IMR-90 (cell line): ENCODE data around the gene CSNK1D. TPM values are rescaled to one million over a fixed set of nuclear protein-coding genes. Genes with fewer than 3 reads are reported as not detected.

Experiments
- ATAC-seq: fragments of 200-7000 bp; cut with Tn5 transposase; 2 replicates; pipeline ENCODE4 v1.9.1; 2020; ENCODE audit warnings: low read depth, mild to moderate bottlenecking, moderate library complexity
- BruUV-seq: library from RNA; stranded (reverse); fragments of 400-500 nt; replicated peaks from 2 replicates; lab custom pipeline; 2021; lab: Mats Ljungman, UMichigan
- CTCF ChIA-PET: fragments of 300-600 bp; formaldehyde crosslinking; extraction: SDS; loops from one replicate; lab custom pipeline; 2021; ENCODE audit warnings: antibody characterized with exemption; lab: Yijun Ruan, JAX
- POLR2A ChIA-PET: fragments of 300-600 bp; sonication (Branson Sonifier 250); formaldehyde crosslinking; loops from one replicate; lab custom pipeline; 2022; ENCODE audit warnings: antibody characterized with exemption; ENCODE audit not compliant: unreplicated experiment; lab: Charles Lee
- DNase-seq: peaks from one replicate; pipeline ENCODE4 v3.0.0; 2013
- H2AFZ ChIP-seq: replicated peaks from 2 replicates; pipeline ENCODE3; 2013; ENCODE audit warnings: low read length, mild to moderate bottlenecking; ENCODE audit not compliant: poor library complexity
- H2AK5ac ChIP-seq: 2 replicates; pipeline ENCODE4 v1.6.1; 2013; ENCODE audit warnings: low read depth, low read length, inconsistent platforms
- H2AK9ac ChIP-seq: replicated peaks from 2 replicates; pipeline ENCODE3; 2013; ENCODE audit warnings: mild to moderate bottlenecking, low read depth, low read length, moderate library complexity; ENCODE audit not compliant: poor library complexity
- H2BK120ac ChIP-seq: 2 replicates; pipeline ENCODE4 v1.6.1; 2013; ENCODE audit warnings: low read depth, low read length, inconsistent platforms
- H2BK15ac ChIP-seq: 3 replicates; pipeline ENCODE4 v1.6.1; 2013; ENCODE audit warnings: low read depth, low read length, inconsistent platforms
- H2BK20ac ChIP-seq: 2 replicates; pipeline ENCODE4 v1.6.1; 2013; ENCODE audit warnings: low read depth, mild to moderate bottlenecking, inconsistent platforms, low read length, moderate library complexity
- H2BK5ac ChIP-seq: 2 replicates; pipeline ENCODE4 v1.6.1; 2013; ENCODE audit warnings: mild to moderate bottlenecking, low read depth, low read length, inconsistent platforms; ENCODE audit not compliant: poor library complexity, severe bottlenecking
- H3K14ac ChIP-seq: replicated peaks from 2 replicates; pipeline ENCODE4 v1.6.1; 2013; ENCODE audit warnings: low read depth, low read length, inconsistent platforms
- H3K18ac ChIP-seq: 2 replicates; pipeline ENCODE4 v1.6.1; 2013; ENCODE audit warnings: low read depth, low read length, control low read depth
- H3K23ac ChIP-seq: 2 replicates; pipeline ENCODE4 v1.6.1; 2013; ENCODE audit warnings: low read depth, low read length, inconsistent platforms
- H3K27ac ChIP-seq: 2 replicates; pipeline ENCODE4 v1.5.1; 2013; ENCODE audit warnings: mild to moderate bottlenecking, control low read depth, low read length; ENCODE audit not compliant: insufficient read depth
- H3K27me3 ChIP-seq: 2 replicates; pipeline ENCODE4 v1.6.1; 2013; ENCODE audit warnings: low read length; ENCODE audit not compliant: control insufficient read depth, insufficient read depth
- H3K36me3 ChIP-seq: 2 replicates; pipeline ENCODE4 v1.6.1; 2013; ENCODE audit warnings: low read length, mixed read lengths; ENCODE audit not compliant: control insufficient read depth, insufficient read depth
- H3K4ac ChIP-seq: 2 replicates; pipeline ENCODE4 v1.6.1; 2013; ENCODE audit warnings: low read depth, low read length, inconsistent platforms
- H3K4me1 ChIP-seq: 2 replicates; pipeline ENCODE4 v1.6.1; 2013; ENCODE audit warnings: low read length, mixed read lengths; ENCODE audit not compliant: control insufficient read depth, insufficient read depth
- H3K4me2 ChIP-seq: 2 replicates; pipeline ENCODE4 v1.6.1; 2013; ENCODE audit warnings: low read depth, mild to moderate bottlenecking, control low read depth, low read length, moderate library complexity
- H3K4me3 ChIP-seq: 2 replicates; pipeline ENCODE4 v1.5.1; 2013; ENCODE audit warnings: low read depth, mild to moderate bottlenecking, control low read depth, low read length, moderate library complexity; ENCODE audit not compliant: insufficient read depth
- H3K56ac ChIP-seq: 2 replicates; pipeline ENCODE4 v1.6.1; 2013; ENCODE audit warnings: low read length, inconsistent platforms; ENCODE audit not compliant: insufficient read depth; ENCODE audit errors: extremely low read depth
- H3K79me1 ChIP-seq, 2 experiments: 2 replicates each; pipeline ENCODE4 v1.6.1; 2013; ENCODE audit warnings: low read length in 2 of 2, inconsistent platforms in 1 of 2, low read depth in 1 of 2
- H3K9ac ChIP-seq: 2 replicates; pipeline ENCODE4 v1.6.1; 2013; ENCODE audit warnings: low read depth, low read length, control low read depth
- H3K9me1 ChIP-seq: 2 replicates; pipeline ENCODE4 v1.6.1; 2013; ENCODE audit warnings: low read length, inconsistent platforms; ENCODE audit not compliant: insufficient read depth
- H3K9me3 ChIP-seq: 2 replicates; pipeline ENCODE4 v1.6.1; 2013; ENCODE audit warnings: low read length; ENCODE audit not compliant: control insufficient read depth, insufficient read depth
- H4K20me1 ChIP-seq: 2 replicates; pipeline ENCODE4 v1.6.1; 2013; ENCODE audit warnings: low read length, inconsistent platforms; ENCODE audit not compliant: insufficient read depth
- H4K5ac ChIP-seq: 2 replicates; pipeline ENCODE4 v1.6.1; 2013; ENCODE audit warnings: mild to moderate bottlenecking, low read depth, low read length, control low read depth
- H4K8ac ChIP-seq, 2 experiments: 2 replicates each; pipeline ENCODE4 v1.6.1; 2013; ENCODE audit warnings: low read depth in 2 of 2, low read length in 2 of 2, control low read depth in 1 of 2, inconsistent platforms in 1 of 2
- H4K91ac ChIP-seq: 2 replicates; pipeline ENCODE4 v1.6.1; 2013; ENCODE audit warnings: low read depth, low read length, inconsistent platforms; ENCODE audit not compliant: insufficient read depth
- CHD1 ChIP-seq: IDR thresholded peaks from 2 replicates; pipeline ENCODE4 v1.6.1; 2012; ENCODE audit warnings: low read depth, low read length, improper control_type of control experiment
- MAZ ChIP-seq: IDR thresholded peaks from 2 replicates; pipeline ENCODE4 v1.6.1; 2012; ENCODE audit warnings: low read depth, mild to moderate bottlenecking, low read length, improper control_type of control experiment, moderate library complexity, borderline replicate concordance
- RAD21 ChIP-seq: IDR thresholded peaks from 2 replicates; pipeline ENCODE4 v1.6.1; 2012; ENCODE audit warnings: low read length, improper control_type of control experiment
- WGBS, 2 experiments: methylation state at CpG; one replicate each; pipeline versions ENCODE4 v1.1.5 to v1.1.7; 2013; ENCODE audit warnings: missing lambda C conversion rate in 2 of 2; ENCODE audit not compliant: insufficient read length in 1 of 2; ENCODE audit errors: extremely low coverage in 2 of 2; 5-methylcytosine and 5-hydroxymethylcytosine counted together
- dilution Hi-C: fragments of 300-500 bp; cut with HindIII; formaldehyde crosslinking; loops from one replicate; pipeline ENCODE4 v1.14.3; 2018; ENCODE audit warnings: low sequenced_read_pairs; ENCODE audit not compliant: unreplicated experiment
- in situ Hi-C: fragments of 300-500 bp; cut with MboI; formaldehyde crosslinking; loops from 3 replicates; pipeline ENCODE4 v1.14.3; 2019; ENCODE audit warnings: low sequenced_read_pairs, inconsistent platforms, mixed read lengths
- intact Hi-C: fragments of 100-400 bp; cut with micrococcal nuclease; formaldehyde crosslinking; loops from 2 replicates; pipeline ENCODE4 v1.10.0; 2022
- polyA plus RNA-seq, 3 experiments: library from polyadenylated mRNA; depleted of rRNA; stranded (reverse); fragments of >200 nt; gene quantifications; 2 replicates each; pipeline ENCODE4 v1.2.3, GENCODE V29; 2012; ENCODE audit warnings: low replicate concordance in 1 of 3
- total RNA-seq: library from RNA; depleted of rRNA; stranded (reverse); fragments of >200 nt; gene quantifications from 2 replicates; pipeline ENCODE4 v1.2.3, GENCODE V29; 2012
- TF ChIP-seq, protein P1 (sequence below): conservative IDR thresholded peaks from 2 replicates; pipeline ENCODE4 v1.5.1; 2012; ENCODE audit warnings: mild to moderate bottlenecking, low read depth, low read length, improper control_type of control experiment

CSNK1D gene
- total and polyA plus RNA-seq, 2 of the 4 experiments (the other 2 are of a cell fraction): 47.1 to 186 TPM

DNA sequence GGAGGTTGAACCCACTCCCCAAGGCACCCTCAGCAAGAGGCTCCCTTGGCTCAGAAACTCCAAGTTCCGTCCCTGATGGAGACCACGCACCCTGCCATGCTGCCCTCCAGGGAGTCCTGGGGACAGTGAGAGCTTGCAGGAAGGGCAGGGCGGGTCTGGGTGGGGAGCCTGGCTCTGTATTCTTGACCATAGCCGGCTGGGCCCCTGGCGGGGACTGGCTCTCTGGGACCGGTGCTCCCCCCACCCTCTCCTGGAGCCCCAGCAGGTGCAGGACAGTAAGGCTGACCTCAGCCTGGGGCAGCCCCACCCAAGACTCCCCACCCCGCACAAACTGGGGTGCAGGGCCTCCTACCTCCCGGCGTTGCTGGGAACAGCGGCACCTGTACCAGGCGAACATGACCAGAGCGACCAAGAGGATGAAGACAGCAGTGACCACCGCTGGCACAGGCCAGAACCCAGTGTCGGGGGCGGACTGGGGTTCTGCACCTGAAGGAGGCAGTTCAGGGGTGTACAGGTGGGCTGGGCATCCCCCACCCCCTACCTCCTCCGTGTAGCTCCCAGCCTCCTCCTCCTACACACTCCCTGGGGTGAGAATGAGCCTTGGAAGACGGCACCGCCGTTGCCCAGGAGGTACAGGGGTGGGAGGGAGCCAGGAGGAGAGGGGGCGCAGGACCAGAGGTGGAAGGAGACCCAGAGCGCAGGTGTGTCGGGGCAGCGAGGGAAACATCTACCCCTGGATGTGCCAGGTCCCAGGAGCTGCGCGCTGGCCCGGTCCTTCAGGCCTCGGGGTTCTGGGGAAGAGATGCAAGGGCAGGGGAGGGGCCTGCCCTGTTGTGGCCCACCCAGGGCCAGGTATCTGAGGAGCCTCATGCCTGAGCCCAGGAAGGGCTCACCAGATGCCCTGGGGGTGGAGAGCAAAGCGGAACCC lies 49.3 kb upstream of the CSNK1D start:
- H3K4me3 ChIP-seq: no peak overlapping the region
- H3K9me3 ChIP-seq: no peaks in the 10 kb centered on the region
- no peak overlapping the region for H3K23ac ChIP-seq
- no peak overlapping the region for H3K14ac ChIP-seq
- no peaks in the 10 kb centered on the region for H3K36me3 ChIP-seq
- 90% methylated on average over 4 of the region's 28 CpGs; no CpG with 5 or more reads in 1 of the 2 experiments for WGBS, 2 experiments
- H3K9ac ChIP-seq: no peak overlapping the region
- TF ChIP-seq, protein P1, sequence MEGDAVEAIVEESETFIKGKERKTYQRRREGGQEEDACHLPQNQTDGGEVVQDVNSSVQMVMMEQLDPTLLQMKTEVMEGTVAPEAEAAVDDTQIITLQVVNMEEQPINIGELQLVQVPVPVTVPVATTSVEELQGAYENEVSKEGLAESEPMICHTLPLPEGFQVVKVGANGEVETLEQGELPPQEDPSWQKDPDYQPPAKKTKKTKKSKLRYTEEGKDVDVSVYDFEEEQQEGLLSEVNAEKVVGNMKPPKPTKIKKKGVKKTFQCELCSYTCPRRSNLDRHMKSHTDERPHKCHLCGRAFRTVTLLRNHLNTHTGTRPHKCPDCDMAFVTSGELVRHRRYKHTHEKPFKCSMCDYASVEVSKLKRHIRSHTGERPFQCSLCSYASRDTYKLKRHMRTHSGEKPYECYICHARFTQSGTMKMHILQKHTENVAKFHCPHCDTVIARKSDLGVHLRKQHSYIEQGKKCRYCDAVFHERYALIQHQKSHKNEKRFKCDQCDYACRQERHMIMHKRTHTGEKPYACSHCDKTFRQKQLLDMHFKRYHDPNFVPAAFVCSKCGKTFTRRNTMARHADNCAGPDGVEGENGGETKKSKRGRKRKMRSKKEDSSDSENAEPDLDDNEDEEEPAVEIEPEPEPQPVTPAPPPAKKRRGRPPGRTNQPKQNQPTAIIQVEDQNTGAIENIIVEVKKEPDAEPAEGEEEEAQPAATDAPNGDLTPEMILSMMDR: no peak
- no peak for TF ChIP-seq MAZ
- TF ChIP-seq CHD1: no peak
- TF ChIP-seq RAD21: no peak
- BruUV-seq: no TSS peak
- H2BK120ac ChIP-seq: no peak overlapping the region
- no peak overlapping the region for H3K4ac ChIP-seq
- in situ Hi-C loops (no loop called here), intact Hi-C loops (loop anchor here (5.0 to 10.0 kb wide), 3 partner anchors 55 to 288 kb away; partner anchors contain the start of genes DCXR and RAC3), dilution Hi-C loops (no loop called here)
- H3K27ac ChIP-seq: no peak overlapping the region
- no peak overlapping the region for H2BK20ac ChIP-seq
- no peak overlapping the region for H3K4me2 ChIP-seq
- H4K5ac ChIP-seq: no peak overlapping the region
- H3K9me1 ChIP-seq: peaks cover 7% of the 10 kb centered on the region; the same call in 1 of the 2 replicates
- H3K79me1 ChIP-seq: no peaks in the 10 kb centered on the region
- H4K8ac ChIP-seq: no peak overlapping the region
- DNase-seq: no peak
- ATAC-seq: no peak
- no peak overlapping the region for H4K91ac ChIP-seq
- peaks cover 8% of the 10 kb centered on the region for H3K27me3 ChIP-seq
- no peak overlapping the region for H2AK9ac ChIP-seq
- ChIA-PET CTCF (no interaction called here), POLR2A (no interaction called here)
- H3K18ac ChIP-seq: no peak overlapping the region
- no peaks in the 10 kb centered on the region; the same call in 1 of the 2 replicates for H4K20me1 ChIP-seq
- no peak overlapping the region for H2BK15ac ChIP-seq
- H2AK5ac ChIP-seq: no peak overlapping the region
- no peak overlapping the region for H2AFZ ChIP-seq
- no peak overlapping the region for H2BK5ac ChIP-seq
- H3K56ac ChIP-seq: no peak overlapping the region
- no peaks in the 10 kb centered on the region for H3K4me1 ChIP-seq
